Psoas muscle (tissue), 8 donors: ENCODE measurements around the gene KCNJ18. TPM values are rescaled to one million over a fixed set of nuclear protein-coding genes. Genes with fewer than 3 reads are reported as not detected.
"Not testable (repeated sequence)": the region's sequence is repeated elsewhere in the genome, so short reads cannot be mapped to it uniquely, and the experiment has no call there.

ENCODE experiments used
- ATAC-seq, 4 donors: fragments of 200-7000 bp; cut with Tn5 transposase; one replicate each; pipeline ENCODE4 v1.9.1; 2020; ENCODE audit warnings: moderate library complexity in 3 of 4, mild to moderate bottlenecking in 2 of 4
- DNase-seq, 2 donors: peaks; one replicate each; pipeline ENCODE4 v3.0.0-alpha.2; 2020
- H3K27ac ChIP-seq: fragments of 200-600 bp; one replicate; pipeline ENCODE4 v1.8.0; 2022
- H3K27me3 ChIP-seq, 3 donors: fragments of 200-600 bp in 1 of 3; one replicate each; pipeline versions ENCODE4 v1.6.1 to v1.8.0; 2013 to 2022; ENCODE audit warnings: low read length in 2 of 3, mild to moderate bottlenecking in 2 of 3, moderate library complexity in 1 of 3; ENCODE audit not compliant: insufficient read depth in 3 of 3
- H3K36me3 ChIP-seq, 2 donors: fragments of 200-600 bp in 1 of 2; one replicate each; pipeline versions ENCODE4 v1.6.1 to v1.8.0; 2013 to 2022; ENCODE audit warnings: low read depth in 1 of 2, mild to moderate bottlenecking in 1 of 2, moderate library complexity in 1 of 2; ENCODE audit not compliant: insufficient read depth in 1 of 2
- H3K4me1 ChIP-seq: fragments of 200-600 bp; one replicate; pipeline ENCODE4 v1.8.0; 2022
- H3K4me3 ChIP-seq: fragments of 200-600 bp; one replicate; pipeline ENCODE4 v1.8.0; 2022; ENCODE audit warnings: mild to moderate bottlenecking
- H3K9me3 ChIP-seq: fragments of 200-600 bp; one replicate; pipeline ENCODE4 v1.8.0; 2022
- WGBS, 3 donors: extraction: QIAGEN DNeasy Blood & Tissue Kit; methylation state at CpG; one replicate each; pipeline versions ENCODE4 v1.1.6 to v1.1.7; 2013; 5-methylcytosine and 5-hydroxymethylcytosine counted together
- intact Hi-C, 2 donors: fragments of 100-400 bp; cut with DNase I; formaldehyde crosslinking; loops; one replicate each; pipeline versions ENCODE4 v1.11.0 to v1.14.2; 2022
- polyA plus RNA-seq, 3 donors: library from polyadenylated mRNA; stranded (reverse); fragments of 200-250 nt; gene quantifications; one replicate each; pipeline ENCODE4 v1.2.3, GENCODE V29; 2013
- total RNA-seq, 4 donors: library from RNA; stranded (reverse); fragmentation: NEBNext Ultra II Directional in 2 of 4; extraction: Animal tissue kit (Norgen Biotek cat#: 25700) in 2 of 4; gene quantifications; one replicate each; pipeline versions ENCODE4 v1.2.1 to v1.2.4, GENCODE V29; 2021 to 2023
- donor health status: healthy with polysubstance abuse.
- donor health status: DM: no; HTN: no; CAD: no; lungs with moderate emphysema.
- donor health status: Bipolar disorder and iron deficiency.
- donor health status: healthy.
- donor health status: DM: yes; HTN: yes; CAD: no.
- donor health status: DM: no; HTN: no; CAD: no.
- donor health status: DM: no; HTN: no; CAD: no.
- donor health status: DM: yes; HTN: yes; CAD: no.

The KCNJ18 gene
- total and polyA plus RNA-seq, 7 donors: 0.03 TPM; not detected in 6

DNA sequence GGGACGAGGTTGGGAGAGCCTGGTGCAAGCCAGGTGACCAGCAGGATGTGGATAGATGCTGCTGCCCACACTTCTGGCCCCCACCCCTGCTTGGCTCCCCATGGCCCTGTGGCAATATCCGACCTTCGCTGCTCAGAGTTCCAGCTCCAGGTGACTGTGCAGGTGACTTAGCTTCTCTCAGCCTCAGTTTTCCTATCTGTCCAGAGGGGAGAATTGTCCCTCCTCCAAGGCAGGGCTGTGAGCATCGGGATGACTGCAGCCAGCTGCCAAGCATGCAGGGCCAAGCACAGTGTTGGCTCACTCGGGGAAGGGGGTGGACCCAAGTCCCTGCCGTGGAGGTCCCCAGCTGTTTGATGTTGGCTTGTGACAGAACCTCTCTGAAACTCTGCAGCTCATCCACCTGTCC, 1.1 kb downstream of the KCNJ18 start:
- H3K4me3 ChIP-seq, DNase-seq, H3K4me1 ChIP-seq, H3K27me3 ChIP-seq, H3K27ac ChIP-seq, intact Hi-C loops, ATAC-seq, H3K9me3 ChIP-seq, H3K36me3 ChIP-seq: not testable (repeated sequence)
- 52 to 63% (median 53%) methylated on average over 6 of the region's 6 CpGs for WGBS, 3 donors

GRCh38 chr17:21693937-21694336, 1.6 kb downstream of the KCNJ18 start:
- H3K27me3 ChIP-seq, ATAC-seq, H3K36me3 ChIP-seq, H3K4me3 ChIP-seq, intact Hi-C loops, H3K9me3 ChIP-seq, H3K4me1 ChIP-seq, H3K27ac ChIP-seq, DNase-seq: not testable (repeated sequence)
- 73 to 76% (median 75%) methylated on average over 3 of the region's 4 CpGs for WGBS, 3 donors

- H3K36me3 ChIP-seq, DNase-seq, H3K4me3 ChIP-seq, H3K9me3 ChIP-seq, H3K27ac ChIP-seq, H3K4me1 ChIP-seq, ATAC-seq, intact Hi-C loops, H3K27me3 ChIP-seq: not testable (repeated sequence)
- WGBS, 3 donors: 63 to 89% (median 68%) methylated on average over 1 to 2 of the region's 3 CpGs
Measured at GRCh38 chr17:21696227-21696626, 3.9 kb downstream of the KCNJ18 start.

- H3K27me3 ChIP-seq, DNase-seq, H3K36me3 ChIP-seq, H3K4me3 ChIP-seq, H3K27ac ChIP-seq, H3K4me1 ChIP-seq, H3K9me3 ChIP-seq, intact Hi-C loops: not testable (repeated sequence)
- ATAC-seq: peak; percentile 60 to 81 (median 65)
- 41 to 68% (median 53%) methylated on average over 5 to 7 of the region's 7 CpGs for WGBS, 3 donors
Measured at GRCh38 chr17:21696842-21697507, 4.7 kb downstream of the KCNJ18 start.

DNA sequence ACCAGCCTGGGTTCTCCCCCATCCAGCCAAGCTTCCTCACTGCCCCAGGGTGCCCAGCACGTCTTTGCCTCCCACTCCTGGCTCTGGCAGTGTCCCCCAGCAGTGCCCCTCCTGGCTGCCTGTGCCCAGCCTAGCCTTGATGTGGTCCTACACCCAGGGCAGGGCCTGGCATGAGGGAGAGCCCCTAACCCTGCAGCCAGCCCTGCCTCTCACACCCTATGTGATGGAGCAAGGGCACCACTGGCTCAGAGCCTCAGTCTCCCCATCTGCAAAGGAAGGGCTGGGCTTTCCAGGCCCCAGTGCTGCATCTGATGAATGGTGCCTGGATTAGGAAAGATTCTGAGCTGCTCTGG, 5.2 kb downstream of the KCNJ18 start:
- not testable (repeated sequence) for DNase-seq, ATAC-seq
- 25 to 56% (median 28%) methylated on average over 1 of the region's 1 CpG for WGBS, 3 donors

GRCh38 chr17:21698437-21699075, 6.2 kb downstream of the KCNJ18 start:
- H3K27ac ChIP-seq, H3K4me1 ChIP-seq, intact Hi-C loops, DNase-seq, H3K27me3 ChIP-seq, H3K36me3 ChIP-seq, H3K4me3 ChIP-seq, H3K9me3 ChIP-seq: not testable (repeated sequence)
- ATAC-seq: peak in 3 of 4 donors; percentile 39 to 66 (median 56)
- 82 to 90% (median 84%) methylated on average over 14 to 20 of the region's 20 CpGs for WGBS, 3 donors

More for the DNA sequence above, 5.2 kb downstream of the KCNJ18 start:
- H3K4me3 ChIP-seq, intact Hi-C loops, H3K36me3 ChIP-seq, H3K4me1 ChIP-seq, H3K27ac ChIP-seq, H3K27me3 ChIP-seq, H3K9me3 ChIP-seq: not testable (repeated sequence)

GRCh38 chr17:21699124-21699523, 6.8 kb downstream of the KCNJ18 start:
- H3K9me3 ChIP-seq, H3K4me1 ChIP-seq, H3K36me3 ChIP-seq, H3K4me3 ChIP-seq, H3K27ac ChIP-seq, DNase-seq, ATAC-seq, H3K27me3 ChIP-seq, intact Hi-C loops: not testable (repeated sequence)
- WGBS, 3 donors: 76 to 77% (median 76%) methylated on average over 4 of the region's 4 CpGs

DNA sequence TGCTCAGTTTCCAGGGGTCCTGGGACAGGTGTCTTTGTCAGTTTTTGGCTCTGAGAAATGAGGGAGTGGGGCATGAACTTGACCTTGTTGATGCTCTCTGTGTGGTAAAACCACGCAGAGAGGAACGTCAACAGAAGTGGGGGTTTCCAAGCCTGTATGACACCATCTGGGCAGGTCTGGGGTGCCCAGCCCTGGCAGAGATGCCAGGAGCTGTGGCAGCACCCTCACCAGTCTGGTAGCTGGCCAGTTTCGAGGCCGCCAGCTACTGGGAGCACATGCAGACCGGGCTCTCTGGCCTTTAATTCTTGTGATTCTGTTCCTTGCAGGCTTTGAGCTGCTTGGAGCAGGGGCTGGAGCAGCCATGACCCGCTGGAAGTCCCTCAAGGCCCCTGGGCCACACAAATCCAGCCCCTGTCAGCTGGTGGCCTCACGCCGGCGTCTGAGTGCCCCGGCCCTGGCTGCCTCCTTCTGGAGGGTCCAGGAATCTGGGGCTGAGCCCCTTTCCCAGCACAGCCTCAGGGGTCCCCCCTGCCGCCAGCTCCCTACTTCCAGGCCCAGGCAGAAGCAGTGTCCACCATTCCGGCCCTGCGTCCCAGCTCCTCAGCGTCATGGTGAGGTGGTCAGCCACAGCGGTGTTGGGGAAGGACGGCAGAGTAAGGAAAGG, 7.4 kb downstream of the KCNJ18 start:
- WGBS, 3 donors: 69 to 73% (median 72%) methylated on average over 10 to 16 of the region's 16 CpGs
- intact Hi-C loops, H3K36me3 ChIP-seq, ATAC-seq, H3K4me3 ChIP-seq, H3K27ac ChIP-seq, DNase-seq, H3K9me3 ChIP-seq, H3K27me3 ChIP-seq, H3K4me1 ChIP-seq: not testable (repeated sequence)

GRCh38 chr17:21701090-21701489, 8.8 kb downstream of the KCNJ18 start:
- H3K4me1 ChIP-seq, ATAC-seq, DNase-seq, H3K27ac ChIP-seq, intact Hi-C loops, H3K9me3 ChIP-seq, H3K27me3 ChIP-seq, H3K36me3 ChIP-seq, H3K4me3 ChIP-seq: not testable (repeated sequence)
- 57 to 96% (median 74%) methylated on average over 3 to 6 of the region's 6 CpGs for WGBS, 3 donors

- H3K27me3 ChIP-seq, H3K4me1 ChIP-seq, H3K27ac ChIP-seq, intact Hi-C loops, DNase-seq, ATAC-seq, H3K36me3 ChIP-seq, H3K4me3 ChIP-seq, H3K9me3 ChIP-seq: not testable (repeated sequence)
- WGBS, 3 donors: 66 to 74% (median 68%) methylated on average over 6 to 8 of the region's 8 CpGs
Measured at GRCh38 chr17:21702029-21702428, 9.7 kb downstream of the KCNJ18 start.

GRCh38 chr17:21702521-21702920, 10.2 kb downstream of the KCNJ18 start:
- ATAC-seq, H3K9me3 ChIP-seq, intact Hi-C loops, H3K4me3 ChIP-seq, H3K4me1 ChIP-seq, H3K27ac ChIP-seq, DNase-seq, H3K36me3 ChIP-seq, H3K27me3 ChIP-seq: not testable (repeated sequence)
- WGBS, 3 donors: 78 to 89% (median 88%) methylated on average over 11 to 22 of the region's 22 CpGs
